AG08395 (cell line): ENCODE data around the gene SPOPL.

Source experiments
- DNase-seq: peaks from one replicate; pipeline ENCODE4 v3.0.0; 2012; ENCODE audit warnings: mixed read lengths, low spot score

The SPOPL gene

GRCh38 chr2:138601458-138602165 lies 100.0 kb downstream of the SPOPL start:
- DNase-seq: no peak

- DNase-seq: no peak
Measured at GRCh38 chr2:138602166-138602460, 100.5 kb downstream of the SPOPL start.

DNA sequence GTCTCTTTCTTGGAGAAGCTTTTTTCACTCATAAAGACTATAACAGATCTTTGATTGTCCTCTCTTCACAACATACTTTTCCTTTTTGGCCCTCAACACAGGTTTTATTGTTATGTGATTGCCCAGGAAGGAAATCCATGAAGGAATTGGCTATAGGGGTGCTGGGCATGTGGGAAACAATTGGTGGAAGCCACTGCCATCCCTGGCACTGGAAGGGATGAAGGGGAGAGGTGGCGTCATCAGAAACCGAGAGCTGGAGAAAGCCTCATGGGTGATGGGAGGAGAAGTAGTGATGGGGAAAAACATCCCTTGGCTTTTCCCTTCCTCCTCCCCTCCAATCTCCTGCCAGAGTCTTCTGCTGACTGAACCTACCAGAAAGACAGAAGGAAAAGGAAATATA lies 106.2 kb downstream of the SPOPL start:
- DNase-seq: no peak

DNA sequence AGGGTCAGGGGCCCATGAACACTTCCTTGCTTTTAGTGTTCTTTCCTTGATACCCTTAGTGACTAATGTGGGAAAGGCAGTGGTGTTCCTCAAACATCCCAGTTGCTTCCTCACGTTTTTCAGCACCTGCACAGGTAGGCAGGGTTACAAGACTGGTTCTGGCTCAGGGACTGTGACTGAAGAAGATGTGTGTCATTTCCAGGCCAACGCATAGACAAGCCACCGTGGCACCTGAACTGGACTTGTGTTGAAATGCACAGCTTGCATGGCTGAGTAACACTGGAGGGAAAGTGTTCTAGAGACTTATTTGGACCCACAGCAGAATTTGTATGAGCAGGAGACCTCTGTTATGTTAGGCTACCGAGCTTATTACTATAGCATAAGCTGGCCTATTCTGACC lies 107.9 kb downstream of the SPOPL start:
- DNase-seq: no peak

DNA sequence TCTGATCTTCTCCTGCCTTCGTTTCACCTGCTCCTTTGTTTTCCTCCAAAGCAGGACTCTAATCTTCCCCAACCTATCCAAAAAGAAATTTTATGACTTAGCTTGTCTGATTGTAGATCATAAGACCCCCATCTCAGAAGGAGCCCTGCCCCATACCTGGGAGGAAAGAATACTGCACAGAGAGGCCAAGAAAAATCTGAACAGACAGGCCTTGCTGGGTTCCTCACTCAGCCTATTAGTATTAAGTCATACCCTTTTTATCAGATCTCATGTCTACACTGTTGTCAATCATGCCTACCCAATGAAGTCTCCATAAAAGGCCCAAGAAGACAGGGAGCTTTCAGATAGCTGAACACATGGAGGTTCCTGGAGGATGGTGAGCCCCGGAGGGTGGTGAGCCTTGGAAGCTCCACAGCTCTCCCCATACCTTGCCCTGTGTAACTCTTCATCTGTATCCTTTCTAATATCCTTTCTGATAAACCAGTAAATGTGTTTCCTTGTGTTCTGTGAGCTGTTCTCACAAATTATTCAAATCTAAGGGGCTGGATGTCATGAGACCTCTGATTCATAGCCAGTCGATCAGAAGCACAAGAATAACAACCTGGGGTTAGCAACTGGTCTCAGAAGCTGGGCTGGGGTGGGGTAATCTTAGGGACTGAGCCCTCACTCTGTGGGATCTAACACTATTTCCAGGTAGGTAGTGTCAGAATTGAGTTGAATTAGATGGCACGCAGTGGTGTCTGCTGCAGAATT lies 108.8 kb downstream of the SPOPL start:
- DNase-seq: no peak

- no peak for DNase-seq
Measured at GRCh38 chr2:138615257-138615656, 113.7 kb downstream of the SPOPL start.

- no peak for DNase-seq
Measured at GRCh38 chr2:138617026-138617425, 115.5 kb downstream of the SPOPL start.

DNA sequence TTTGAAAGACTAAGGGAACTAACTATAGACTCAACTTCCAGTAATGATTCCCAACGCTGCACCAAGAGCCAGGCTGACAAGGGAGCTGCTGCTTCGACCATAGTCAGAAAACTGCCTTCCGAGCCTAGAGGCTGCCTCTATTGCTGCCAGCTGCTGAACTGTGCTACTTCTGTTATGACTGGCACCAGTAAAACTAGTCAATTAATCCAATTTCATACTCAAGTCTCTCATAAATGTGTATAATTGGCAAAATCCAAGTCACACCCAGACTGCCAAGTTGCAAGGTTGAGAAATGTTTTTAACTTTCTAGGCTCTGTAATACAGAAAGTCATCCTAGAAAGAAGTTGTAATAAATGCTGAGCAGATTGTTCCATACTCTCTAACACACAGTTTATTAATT lies 117.4 kb downstream of the SPOPL start:
- no peak for DNase-seq

GRCh38 chr2:138620431-138620830 lies 118.9 kb downstream of the SPOPL start:
- no peak for DNase-seq

GRCh38 chr2:138621139-138621538 lies 119.6 kb downstream of the SPOPL start:
- no peak for DNase-seq

GRCh38 chr2:138622613-138623012 lies 121.0 kb downstream of the SPOPL start:
- DNase-seq: no peak
